ENCODE data around the gene ATOH8. TPM values are rescaled to one million over a fixed set of nuclear protein-coding genes. Genes with fewer than 3 reads are reported as not detected.
A peak's percentile ranks its signal among the peaks of the same experiment; 100 is the strongest.

ATOH8 gene
- total RNA-seq, 2 donors from 2014 or later, result 40.1 to 49.8 TPM

GRCh38 chr2:85771486-85771885 is 17.7 kb downstream of the ATOH8 start:
- TF ChIP-seq, protein P1, sequence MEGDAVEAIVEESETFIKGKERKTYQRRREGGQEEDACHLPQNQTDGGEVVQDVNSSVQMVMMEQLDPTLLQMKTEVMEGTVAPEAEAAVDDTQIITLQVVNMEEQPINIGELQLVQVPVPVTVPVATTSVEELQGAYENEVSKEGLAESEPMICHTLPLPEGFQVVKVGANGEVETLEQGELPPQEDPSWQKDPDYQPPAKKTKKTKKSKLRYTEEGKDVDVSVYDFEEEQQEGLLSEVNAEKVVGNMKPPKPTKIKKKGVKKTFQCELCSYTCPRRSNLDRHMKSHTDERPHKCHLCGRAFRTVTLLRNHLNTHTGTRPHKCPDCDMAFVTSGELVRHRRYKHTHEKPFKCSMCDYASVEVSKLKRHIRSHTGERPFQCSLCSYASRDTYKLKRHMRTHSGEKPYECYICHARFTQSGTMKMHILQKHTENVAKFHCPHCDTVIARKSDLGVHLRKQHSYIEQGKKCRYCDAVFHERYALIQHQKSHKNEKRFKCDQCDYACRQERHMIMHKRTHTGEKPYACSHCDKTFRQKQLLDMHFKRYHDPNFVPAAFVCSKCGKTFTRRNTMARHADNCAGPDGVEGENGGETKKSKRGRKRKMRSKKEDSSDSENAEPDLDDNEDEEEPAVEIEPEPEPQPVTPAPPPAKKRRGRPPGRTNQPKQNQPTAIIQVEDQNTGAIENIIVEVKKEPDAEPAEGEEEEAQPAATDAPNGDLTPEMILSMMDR (IDR thresholded peaks at IDR 0.05), result no peak
- TF ChIP-seq POLR2A (IDR thresholded peaks at IDR 0.05), result no peak
- TF ChIP-seq POLR2AphosphoS5 (IDR thresholded peaks at IDR 0.05), result no peak
- DNase-seq (ENCODE audit: low spot score), result no peak
- Histone ChIP-seq H3K27ac (peak overlapping the region; percentile 48 to 49), H3K4me1 (replicated peaks) (peaks cover 12% of the 10 kb centered on the region), H3K4me3 (no peak overlapping the region), H3K36me3 (no peaks in the 10 kb centered on the region), H3K27me3 (replicated peaks; ENCODE audit: insufficient read depth) (no peaks in the 10 kb centered on the region), H3K9me3 (no peaks in the 10 kb centered on the region)
- intact Hi-C loops (cut with DNase I), result no loop called here
- 78% methylated on average over 4 of the region's 4 CpGs for WGBS

GRCh38 chr2:85772019-85772745 is 18.4 kb downstream of the ATOH8 start:
- 6% methylated on average over 27 of the region's 37 CpGs for WGBS
- Histone ChIP-seq H3K27me3 (replicated peaks; ENCODE audit: insufficient read depth) (no peaks in the 10 kb centered on the region), H3K36me3 (no peaks in the 10 kb centered on the region), H3K27ac (peak overlapping the region; percentile 48 to 59), H3K9me3 (no peaks in the 10 kb centered on the region), H3K4me3 (no peak overlapping the region), H3K4me1 (replicated peaks) (peaks cover 12% of the 10 kb centered on the region)
- intact Hi-C loops (cut with DNase I), result no loop called here
- DNase-seq (ENCODE audit: low spot score), result peak; percentile 90
- TF ChIP-seq POLR2A (IDR thresholded peaks at IDR 0.05) (no peak), POLR2AphosphoS5 (IDR thresholded peaks at IDR 0.05) (peak; percentile 91)
- TF ChIP-seq, protein P1 (IDR thresholded peaks at IDR 0.05), result peak in 2 of 4 experiments; percentile 29 to 31

DNA sequence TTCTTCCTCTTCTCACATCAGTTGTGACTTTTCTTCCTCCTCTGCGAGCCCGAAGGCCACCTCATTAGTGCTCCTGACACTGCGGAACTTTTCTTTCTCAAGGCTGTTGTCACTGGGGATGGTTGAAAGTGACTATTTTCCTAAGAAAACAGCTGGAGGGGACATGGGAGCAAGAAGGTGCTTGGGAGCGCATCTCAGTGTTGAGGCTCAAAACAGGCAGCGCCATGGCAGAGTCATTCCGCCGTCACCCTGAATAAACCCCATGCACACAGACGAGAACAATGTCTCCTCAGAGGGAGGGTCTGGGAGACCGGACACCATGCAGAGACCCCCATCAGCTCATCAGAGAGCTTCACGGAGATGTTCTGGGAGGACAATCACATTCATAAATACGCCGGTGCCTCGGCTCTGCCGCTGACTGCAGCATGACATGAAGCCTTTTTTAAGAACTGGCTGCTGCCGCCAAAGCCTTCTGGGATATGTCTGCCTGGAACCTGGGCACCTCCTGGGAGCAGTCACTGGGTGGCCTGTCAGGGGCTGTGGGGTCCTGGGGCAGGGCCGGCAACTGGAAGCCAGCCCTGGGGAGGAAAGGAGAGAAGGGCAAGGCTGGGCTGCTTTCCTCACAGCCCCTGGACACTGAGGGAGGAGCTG is 19.2 kb downstream of the ATOH8 start:
- no peak for DNase-seq (ENCODE audit: low spot score)
- 28% methylated on average over 16 of the region's 16 CpGs for WGBS
- peak overlapping the region; percentile 48 to 59 for H3K27ac ChIP-seq
- H3K36me3 ChIP-seq, result no peaks in the 10 kb centered on the region
- peaks cover 12% of the 10 kb centered on the region for H3K4me1 ChIP-seq (replicated peaks)
- no peak for TF ChIP-seq POLR2A (IDR thresholded peaks at IDR 0.05)
- no peak overlapping the region for H3K4me3 ChIP-seq
- H3K9me3 ChIP-seq, result no peaks in the 10 kb centered on the region
- no peaks in the 10 kb centered on the region for H3K27me3 ChIP-seq (replicated peaks; ENCODE audit: insufficient read depth)
- intact Hi-C loops (cut with DNase I), result no loop called here

DNA sequence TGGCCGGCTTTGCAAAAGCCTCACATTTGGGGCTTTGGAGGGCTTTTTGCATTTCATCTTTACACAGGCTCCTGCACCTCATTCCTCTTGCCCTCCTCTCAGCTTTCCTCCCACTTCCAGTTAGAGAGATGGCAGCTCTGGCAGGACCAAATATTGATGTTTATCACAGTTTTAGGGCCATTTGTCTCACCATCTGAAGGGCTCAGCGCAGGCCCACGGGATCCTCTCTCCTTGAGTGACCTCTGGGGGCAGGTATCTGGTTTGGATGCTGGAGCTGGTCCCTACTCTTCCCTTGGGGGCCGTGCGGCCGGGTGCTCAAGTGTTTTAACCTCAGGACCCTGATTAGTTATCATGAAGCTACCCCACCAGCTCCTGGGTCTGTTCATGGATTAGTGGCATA is 19.9 kb downstream of the ATOH8 start:
- H3K4me1 ChIP-seq (replicated peaks), result peaks cover 12% of the 10 kb centered on the region
- H3K9me3 ChIP-seq, result no peaks in the 10 kb centered on the region
- no peaks in the 10 kb centered on the region for H3K27me3 ChIP-seq (replicated peaks; ENCODE audit: insufficient read depth)
- H3K4me3 ChIP-seq, result no peak overlapping the region
- TF ChIP-seq POLR2AphosphoS5 (IDR thresholded peaks at IDR 0.05) (no peak), POLR2A (IDR thresholded peaks at IDR 0.05) (no peak)
- TF ChIP-seq, protein P1 (IDR thresholded peaks at IDR 0.05), result no peak
- 76% methylated on average over 6 of the region's 6 CpGs for WGBS
- H3K36me3 ChIP-seq, result no peaks in the 10 kb centered on the region
- peak overlapping the region in 1 of 2 donors; percentile 59 for H3K27ac ChIP-seq
- intact Hi-C loops (cut with DNase I), result no loop called here
- no peak for DNase-seq (ENCODE audit: low spot score)

- no peak for DNase-seq (ENCODE audit: low spot score)
- peaks cover 12% of the 10 kb centered on the region for H3K4me1 ChIP-seq (replicated peaks)
- 87% methylated on average over 9 of the region's 9 CpGs for WGBS
- no peaks in the 10 kb centered on the region for H3K27me3 ChIP-seq (replicated peaks; ENCODE audit: insufficient read depth)
- H3K9me3 ChIP-seq, result no peaks in the 10 kb centered on the region
- no peak overlapping the region for H3K4me3 ChIP-seq
- no peaks in the 10 kb centered on the region for H3K36me3 ChIP-seq
- TF ChIP-seq, protein P1 (IDR thresholded peaks at IDR 0.05), result no peak
- TF ChIP-seq POLR2A (IDR thresholded peaks at IDR 0.05), result no peak
- no peak for TF ChIP-seq POLR2AphosphoS5 (IDR thresholded peaks at IDR 0.05)
- no peak overlapping the region for H3K27ac ChIP-seq
- intact Hi-C loops (cut with DNase I), result no loop called here
These were observed 20.6 kb downstream of the ATOH8 start for GRCh38 chr2:85774126-85774978.

Measured in prostate gland (tissue), 2 donors.